Lower lobe of right lung (tissue), 2 donors: ENCODE results near the gene TBX4. TPM values are rescaled to one million over a fixed set of nuclear protein-coding genes. Genes with fewer than 3 reads are reported as not detected.
"Not testable (repeated sequence)": the region's sequence is repeated elsewhere in the genome, so short reads cannot be mapped to it uniquely, and the experiment has no call there.

Experiments
- ATAC-seq, 2 donors: fragments of 200-7000 bp; cut with Tn5 transposase; one replicate each; pipeline ENCODE4 v1.9.1; 2020 to 2022; ENCODE audit warnings: mild to moderate bottlenecking in 2 of 2, moderate library complexity in 2 of 2
- DNase-seq: peaks from one replicate; pipeline ENCODE4 v3.0.0-alpha.2; 2020
- H3K27ac ChIP-seq: fragments of 200-600 bp; one replicate; pipeline ENCODE4 v1.8.0; 2022
- H3K27me3 ChIP-seq: fragments of 200-600 bp; one replicate; pipeline ENCODE4 v1.8.0; 2022; ENCODE audit warnings: low read depth
- H3K36me3 ChIP-seq: fragments of 200-600 bp; one replicate; pipeline ENCODE4 v1.8.0; 2022; ENCODE audit warnings: mild to moderate bottlenecking
- H3K4me1 ChIP-seq: fragments of 200-600 bp; one replicate; pipeline ENCODE4 v1.8.0; 2022
- H3K4me3 ChIP-seq: fragments of 200-600 bp; one replicate; pipeline ENCODE4 v1.8.0; 2022; ENCODE audit warnings: mild to moderate bottlenecking
- H3K9me3 ChIP-seq: fragments of 200-600 bp; one replicate; pipeline ENCODE4 v1.8.0; 2022
- CTCF ChIP-seq: fragments of 200-600 bp; IDR thresholded peaks from one replicate; pipeline ENCODE4 v1.8.0; 2022; ENCODE audit warnings: antibody characterized with exemption, mild to moderate bottlenecking
- intact Hi-C: fragments of 100-400 bp; cut with DNase I; formaldehyde crosslinking; loops from one replicate; pipeline ENCODE4 v1.11.0; 2022
- total RNA-seq: library from RNA; stranded (reverse); fragmentation: NEBNext Ultra II Directional; extraction: Animal tissue kit (Norgen Biotek cat#: 25700); gene quantifications from one replicate; pipeline ENCODE4 v1.2.1, GENCODE V29; 2021
- donor health status: DM: no; HTN: yes; CAD: no; lungs with severe emphysema.

TBX4 gene
- total RNA-seq, 1 donor from 2014 or later, result 22.3 TPM

- no peaks in the 10 kb centered on the region for H3K27me3 ChIP-seq
- H3K36me3 ChIP-seq, result peaks cover 2% of the 10 kb centered on the region
- intact Hi-C loops, result no loop called here
- no peaks in the 10 kb centered on the region for H3K9me3 ChIP-seq
- ATAC-seq, result no peak
- H3K4me1 ChIP-seq, result no peaks in the 10 kb centered on the region
- DNase-seq, result no peak
- no peak overlapping the region for H3K27ac ChIP-seq
- TF ChIP-seq CTCF, result no peak
- no peak overlapping the region for H3K4me3 ChIP-seq
Observed at GRCh38 chr17:61488878-61489718, 36.9 kb downstream of the TBX4 start.

DNA sequence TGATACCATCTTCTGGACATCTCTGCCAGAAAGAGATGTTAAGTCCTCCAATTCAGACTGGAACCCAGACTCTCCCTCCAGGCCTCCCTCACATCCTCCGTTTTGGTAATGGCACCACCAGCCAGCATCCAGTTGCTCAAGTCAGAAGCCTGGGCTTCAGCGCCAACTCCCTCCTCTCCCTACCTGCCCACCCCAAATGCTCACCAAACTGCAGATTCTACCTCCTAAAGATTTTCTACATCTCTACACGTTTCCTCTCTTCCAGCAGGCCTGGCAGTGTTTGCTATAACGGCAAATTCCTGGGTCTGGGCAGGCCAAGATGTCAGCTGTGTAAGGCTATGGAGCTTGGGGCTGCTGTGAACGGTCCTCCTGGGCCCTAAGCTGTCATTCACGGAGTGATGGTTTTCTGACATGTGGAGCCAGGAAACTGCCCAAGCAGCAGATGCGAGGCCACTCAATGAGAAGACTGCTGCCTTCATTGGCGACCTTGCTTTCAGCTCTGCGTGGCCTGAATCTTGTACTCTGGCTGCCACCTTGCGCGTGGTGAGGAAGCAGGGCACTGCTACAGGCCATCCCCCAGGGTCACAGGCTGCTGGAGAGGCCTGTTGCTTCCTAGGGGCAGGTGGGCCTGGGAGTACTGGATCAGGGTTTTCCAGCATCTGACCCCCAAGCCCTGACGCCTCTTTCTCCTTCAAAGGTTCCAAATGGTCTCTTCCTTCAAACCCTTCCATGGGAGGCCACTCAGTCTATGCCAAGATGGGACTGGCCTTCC is 37.7 kb downstream of the TBX4 start:
- Histone ChIP-seq H3K4me3 (no peak overlapping the region), H3K36me3 (no peaks in the 10 kb centered on the region), H3K4me1 (no peaks in the 10 kb centered on the region), H3K27ac (no peak overlapping the region), H3K27me3 (no peaks in the 10 kb centered on the region), H3K9me3 (no peaks in the 10 kb centered on the region)
- intact Hi-C loops, result no loop called here
- no peak for TF ChIP-seq CTCF
- DNase-seq (no peak), ATAC-seq (no peak)

GRCh38 chr17:61490540-61490975 is 38.3 kb downstream of the TBX4 start:
- no peaks in the 10 kb centered on the region for H3K4me1 ChIP-seq
- no peaks in the 10 kb centered on the region for H3K27me3 ChIP-seq
- H3K4me3 ChIP-seq, result no peak overlapping the region
- DNase-seq, result no peak
- H3K36me3 ChIP-seq, result no peaks in the 10 kb centered on the region
- no peak overlapping the region for H3K27ac ChIP-seq
- H3K9me3 ChIP-seq, result no peaks in the 10 kb centered on the region
- peak in 1 of 2 donors; percentile 9 for ATAC-seq
- intact Hi-C loops, result no loop called here
- no peak for TF ChIP-seq CTCF

DNA sequence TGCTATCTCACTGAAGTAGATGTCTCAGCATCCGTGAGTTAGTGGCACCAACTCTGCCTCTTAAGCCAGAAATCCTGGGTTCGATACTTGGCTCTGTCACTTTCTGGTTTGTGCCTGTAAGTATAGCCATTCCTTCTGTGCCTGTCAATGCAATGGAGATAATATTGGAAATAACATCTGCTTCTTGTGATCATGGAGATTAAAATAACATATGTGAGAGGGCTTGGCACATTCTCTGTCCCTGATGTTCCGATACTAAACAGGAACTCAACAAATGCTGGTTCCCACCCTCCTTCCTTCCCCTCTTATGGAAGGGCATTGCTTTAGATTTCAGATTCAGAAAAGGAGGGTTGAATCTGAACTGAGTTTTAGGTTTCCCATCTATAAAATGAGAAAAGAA is 39.8 kb downstream of the TBX4 start:
- H3K27me3 ChIP-seq, result no peaks in the 10 kb centered on the region
- intact Hi-C loops, result no loop called here
- no peak overlapping the region for H3K4me3 ChIP-seq
- H3K9me3 ChIP-seq, result no peaks in the 10 kb centered on the region
- DNase-seq (no peak), ATAC-seq (no peak)
- no peak overlapping the region for H3K27ac ChIP-seq
- H3K36me3 ChIP-seq, result no peaks in the 10 kb centered on the region
- TF ChIP-seq CTCF, result no peak
- no peaks in the 10 kb centered on the region for H3K4me1 ChIP-seq

- no peaks in the 10 kb centered on the region for H3K4me1 ChIP-seq
- H3K27me3 ChIP-seq, result no peaks in the 10 kb centered on the region
- ATAC-seq (no peak), DNase-seq (no peak)
- H3K9me3 ChIP-seq, result no peaks in the 10 kb centered on the region
- H3K4me3 ChIP-seq, result no peak overlapping the region
- H3K36me3 ChIP-seq, result no peaks in the 10 kb centered on the region
- intact Hi-C loops, result no loop called here
- TF ChIP-seq CTCF, result no peak
- no peak overlapping the region for H3K27ac ChIP-seq
Observed at GRCh38 chr17:61492759-61493526, 40.7 kb downstream of the TBX4 start.

DNA sequence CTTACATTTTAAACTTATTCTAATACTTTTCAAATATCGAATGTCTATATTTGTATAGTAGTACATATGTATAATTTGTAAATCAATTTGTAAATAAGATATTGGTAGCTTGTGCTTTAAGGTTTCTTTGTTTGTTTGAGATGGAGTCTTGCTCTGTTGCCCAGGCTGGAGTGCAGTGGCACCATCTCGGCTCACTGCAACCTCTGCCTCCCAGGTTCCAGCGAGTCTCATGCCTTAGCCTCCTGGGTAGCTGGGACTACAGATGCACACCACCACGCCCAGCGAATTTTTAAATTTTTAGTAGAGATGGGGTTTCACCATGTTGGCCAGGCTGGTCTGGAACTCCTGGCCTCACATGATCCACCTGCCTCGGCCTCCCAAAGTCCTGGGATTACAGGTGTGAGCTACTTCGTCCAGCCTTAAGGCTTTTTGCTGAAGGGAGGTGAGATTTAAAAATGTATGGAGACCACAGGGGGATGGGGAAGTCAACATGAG is 41.7 kb downstream of the TBX4 start:
- H3K27ac ChIP-seq, DNase-seq, H3K36me3 ChIP-seq, H3K4me1 ChIP-seq, ATAC-seq, intact Hi-C loops, H3K9me3 ChIP-seq, H3K4me3 ChIP-seq, H3K27me3 ChIP-seq: not testable (repeated sequence)
